A549 (cell line): Measurements from ENCODE around the gene FAHD2A.
"Not testable (repeated sequence)": the region's sequence is repeated elsewhere in the genome, so short reads cannot be mapped to it uniquely, and the experiment has no call there.

Experiments
- CTCF ChIP-seq: fragments of >200 bp; sonication (Bioruptor Twin); formaldehyde crosslinking; IDR thresholded peaks from 3 replicates; pipeline ENCODE4 v1.5.1; 2016
- FOSB ChIP-seq: fragments of 250-450 bp; sonication (Bioruptor Pico); IDR thresholded peaks from 2 replicates; pipeline ENCODE4 v1.5.0; 2020; ENCODE audit warnings: mild to moderate bottlenecking, moderate library complexity
- MYC ChIP-seq: IDR thresholded peaks from 2 replicates; pipeline ENCODE4 v1.6.1; 2012; ENCODE audit warnings: mild to moderate bottlenecking, inconsistent platforms, low read length, improper control_type of control experiment, borderline replicate concordance
- POLR2A ChIP-seq: IDR thresholded peaks from 2 replicates; pipeline ENCODE4 v1.6.1; 2012; ENCODE audit warnings: mild to moderate bottlenecking, low read length
- REST ChIP-seq: fragments of 200-600 bp; sonication (generic); IDR thresholded peaks from 2 replicates; pipeline ENCODE4 v1.6.1; 2016; ENCODE audit warnings: antibody characterized with exemption, mild to moderate bottlenecking, moderate library complexity
- RNF2 ChIP-seq: fragments of 200-600 bp; sonication (generic); IDR thresholded peaks from 2 replicates; pipeline ENCODE4 v1.6.1; 2016; ENCODE audit warnings: low read depth, mild to moderate bottlenecking, antibody characterized with exemption, moderate library complexity, borderline replicate concordance
- ZFP36 ChIP-seq: fragments of 450-650 bp; IDR thresholded peaks from 2 replicates; pipeline ENCODE4 v1.6.1; 2014; ENCODE audit warnings: borderline replicate concordance; ENCODE audit not compliant: partially characterized antibody

GRCh38 chr2:95463292-95463691 is 60.8 kb downstream of the FAHD2A start:
- not testable (repeated sequence) for TF ChIP-seq REST; FOSB (CRISPR knock-in tag); RNF2; POLR2A; CTCF; MYC; ZFP36
